Stimulated activated CD4-positive, alpha-beta T cell treated with anti-CD3 and anti-CD28 coated beads, Interleukin-1b, Interleukin-23, amount 100 ng/mL, for 4 hours (primary cell): ENCODE measurements around the gene SMTNL1.
A peak's percentile ranks its signal among the peaks of the same experiment; 100 is the strongest.
"Not testable (repeated sequence)": the region's sequence is repeated elsewhere in the genome, so short reads cannot be mapped to it uniquely, and the experiment has no call there.

Experiments used
- DNase-seq, 2 donors: peaks; one replicate each; pipeline ENCODE4 v3.0.0-alpha.2; 2020; ENCODE audit warnings: low read depth in 2 of 2

The SMTNL1 gene

DNA sequence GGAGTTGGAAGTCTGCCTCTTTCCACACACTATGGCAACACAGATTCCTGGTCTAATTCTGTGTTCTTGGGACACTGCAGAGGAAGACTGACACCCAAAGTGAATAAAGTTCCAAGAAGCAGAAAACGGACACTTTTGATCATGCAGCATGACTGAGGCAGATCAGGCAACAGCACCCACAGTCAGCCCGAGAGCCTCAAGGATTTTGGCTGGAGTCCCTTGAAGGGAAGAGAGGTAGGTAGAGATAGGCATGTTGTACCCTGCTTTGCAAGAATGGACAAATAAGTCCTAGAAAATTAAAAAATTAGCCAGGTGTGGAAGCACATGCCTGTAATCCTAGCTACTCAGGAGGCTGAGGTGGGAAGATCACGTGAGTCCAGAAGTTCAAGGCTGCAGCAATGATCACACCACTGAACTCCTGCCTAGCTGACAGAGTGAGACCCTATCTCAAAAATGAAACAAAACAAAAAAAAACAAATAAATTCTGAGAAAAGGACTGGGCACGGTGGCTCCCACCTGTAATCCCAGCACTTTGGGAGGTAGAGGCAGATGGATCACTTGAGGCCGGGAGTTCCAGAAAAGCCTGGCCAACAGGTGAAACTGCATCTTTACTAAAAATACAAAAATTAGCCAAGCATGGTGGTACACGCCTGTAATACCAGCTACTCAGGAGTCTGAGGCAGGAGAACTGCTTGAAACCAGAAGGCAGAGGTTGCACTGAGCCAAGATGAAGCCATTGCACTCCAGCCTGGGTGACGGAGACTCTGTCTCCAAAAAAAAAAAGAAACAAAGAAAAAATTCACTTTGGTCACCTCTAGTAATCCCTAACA is 28.8 kb upstream of the SMTNL1 start:
- no peak for DNase-seq

DNA sequence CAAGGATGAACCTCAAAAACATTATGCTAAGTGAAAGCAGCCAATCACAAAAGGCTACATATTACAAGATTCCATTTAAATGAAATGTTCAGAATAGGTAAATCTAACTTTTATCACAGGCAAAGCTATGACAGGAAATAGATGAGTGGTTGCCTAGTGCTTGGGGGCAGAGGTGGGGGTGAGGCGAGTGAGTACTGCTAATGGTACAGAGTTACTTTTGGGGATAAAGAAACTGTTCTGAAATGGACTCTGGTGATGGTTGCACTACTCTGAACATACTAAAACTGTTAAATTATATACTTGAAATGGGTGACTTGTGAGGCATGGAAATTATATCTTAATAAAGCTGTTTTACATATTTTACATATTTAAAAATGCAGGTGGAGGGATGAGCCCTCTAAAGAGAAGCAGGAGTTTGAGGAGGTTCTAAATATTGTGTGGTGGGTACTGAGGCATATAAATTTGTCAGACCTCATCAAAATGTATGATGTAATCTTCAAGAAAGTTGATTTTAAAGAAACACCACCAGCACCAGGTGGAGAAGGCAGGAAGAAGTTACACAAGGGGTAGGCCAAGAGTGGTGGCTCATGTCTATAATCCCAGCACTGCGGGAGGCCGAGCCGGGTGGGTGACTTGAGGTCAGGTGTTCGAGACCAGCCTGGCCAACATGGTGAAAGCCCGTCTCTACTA is 25.5 kb upstream of the SMTNL1 start:
- no peak for DNase-seq

DNA sequence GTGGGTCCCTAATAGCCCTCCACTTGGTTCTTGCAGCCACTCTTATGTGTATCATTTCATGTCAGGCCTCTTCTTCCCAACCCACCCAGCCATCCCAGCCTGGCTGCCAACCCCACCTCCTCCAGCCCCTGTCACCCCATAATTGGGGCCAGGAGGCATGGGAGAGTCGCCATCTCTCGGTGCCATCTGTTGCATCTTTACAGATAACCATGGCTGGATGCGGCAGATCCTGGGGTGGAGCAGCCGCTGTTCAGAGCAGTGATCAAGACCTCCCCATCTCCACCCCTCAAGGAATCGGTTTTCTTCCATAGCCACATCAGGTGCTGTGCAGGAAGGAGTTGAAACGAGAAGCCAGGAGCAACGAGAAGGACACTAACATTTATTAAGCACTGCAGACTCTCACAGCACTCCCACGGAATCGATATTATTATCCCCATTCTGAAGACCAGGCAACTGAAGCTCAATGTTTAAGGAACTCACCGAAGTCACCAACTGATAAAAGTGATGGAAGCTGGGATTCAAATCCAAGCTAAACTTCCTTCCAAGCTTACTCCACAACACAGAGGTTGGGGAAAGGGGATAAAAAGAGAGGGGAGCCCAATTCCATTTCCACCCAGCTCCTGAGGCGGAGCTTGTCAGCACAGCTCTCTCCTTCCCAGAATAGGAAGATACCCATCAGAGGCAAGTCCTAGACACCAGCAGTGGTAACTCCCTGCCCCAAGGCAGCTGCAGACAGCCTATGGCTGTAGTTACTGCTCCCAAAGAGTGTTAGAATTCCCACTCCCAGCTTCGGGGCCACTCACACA is 24.5 kb upstream of the SMTNL1 start:
- DNase-seq, result no peak

DNA sequence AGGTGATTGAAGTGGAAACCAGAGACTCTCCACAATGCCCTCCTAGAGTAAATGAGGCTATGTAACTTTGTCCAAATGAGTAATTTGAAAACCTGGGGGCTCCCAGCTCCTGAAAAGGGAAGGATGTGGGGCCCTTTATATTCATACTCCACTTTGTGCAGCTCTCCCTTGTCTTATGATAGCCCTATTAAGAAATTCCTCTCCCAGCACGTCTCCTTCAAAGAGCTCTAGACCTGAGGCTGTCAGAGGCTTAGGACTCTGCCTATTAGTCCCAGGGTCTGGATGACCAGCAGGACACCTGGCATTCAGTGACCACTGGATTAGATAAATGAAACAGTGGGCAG is 24.0 kb upstream of the SMTNL1 start:
- no peak for DNase-seq

DNA sequence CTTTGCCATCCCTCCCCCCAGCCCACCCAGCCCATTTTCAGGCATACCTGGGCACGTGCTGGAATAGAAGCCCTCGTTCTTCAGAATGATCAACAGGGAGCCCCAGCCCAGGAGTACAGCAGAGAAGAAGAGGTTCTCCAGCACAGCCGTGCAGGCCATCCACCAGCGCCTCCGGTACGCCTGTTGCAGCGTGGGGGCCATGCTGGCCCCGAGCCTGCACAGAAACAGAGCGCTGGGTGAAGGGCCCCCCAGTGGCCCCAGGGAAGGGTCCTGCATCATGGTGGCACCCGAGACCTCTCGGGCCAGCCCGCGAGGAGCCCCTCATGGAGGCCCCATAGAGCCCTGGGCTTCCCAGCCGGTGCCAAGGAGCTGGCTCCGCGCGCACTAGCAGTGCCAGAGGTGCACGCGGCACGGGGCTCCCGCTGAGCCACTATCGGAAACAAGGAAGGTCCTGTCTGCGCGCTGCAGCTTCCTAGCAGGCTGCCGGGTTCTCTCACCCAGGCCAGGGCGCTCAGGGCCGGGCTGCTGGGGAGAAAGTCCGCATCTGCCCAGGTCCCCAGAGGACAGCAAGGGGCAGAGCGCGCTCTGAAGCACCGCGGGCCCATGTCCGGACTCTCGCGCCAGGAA is 23.4 kb upstream of the SMTNL1 start:
- DNase-seq, result peak in 1 of 2 donors; percentile 32

DNA sequence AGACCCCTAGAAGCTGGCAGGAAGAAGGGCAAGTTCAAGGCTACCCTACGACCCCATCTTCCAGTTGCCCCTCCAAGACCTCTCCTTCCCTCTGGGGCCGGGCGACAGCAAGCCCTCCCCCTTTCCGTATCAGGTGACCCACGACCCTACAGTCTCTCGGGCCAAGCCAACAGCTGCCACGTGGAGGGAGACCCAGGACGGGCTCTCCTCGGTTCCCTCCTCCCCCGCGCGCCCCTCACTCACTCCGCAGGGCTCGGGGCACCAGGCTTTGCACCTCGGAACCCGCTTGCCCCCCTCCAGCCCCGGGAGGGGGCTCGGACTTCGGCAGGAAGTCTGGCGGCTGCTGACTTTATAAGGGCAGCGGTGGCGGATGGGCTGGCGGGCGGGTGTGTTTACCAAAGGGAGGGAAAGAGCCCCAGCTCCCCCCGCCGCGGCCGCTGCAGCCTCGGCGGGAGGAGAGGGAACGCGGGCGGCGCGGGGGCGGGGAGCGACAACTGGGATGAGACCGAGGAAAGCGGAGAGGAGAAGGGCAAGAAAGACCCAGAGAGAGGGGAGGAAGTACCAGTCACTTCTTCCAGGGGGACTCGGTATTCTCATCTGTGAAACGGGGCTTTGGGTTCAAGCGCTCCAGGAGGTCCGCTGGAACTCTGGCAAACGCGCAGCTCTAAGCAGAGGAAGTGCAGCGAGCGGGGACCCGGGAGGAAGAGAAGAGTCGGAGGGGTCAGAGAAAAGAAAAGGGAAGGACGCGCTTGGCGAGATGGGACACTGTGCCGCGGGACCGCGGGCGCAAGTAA is 22.7 kb upstream of the SMTNL1 start:
- peak; percentile 21 to 54 for DNase-seq

DNA sequence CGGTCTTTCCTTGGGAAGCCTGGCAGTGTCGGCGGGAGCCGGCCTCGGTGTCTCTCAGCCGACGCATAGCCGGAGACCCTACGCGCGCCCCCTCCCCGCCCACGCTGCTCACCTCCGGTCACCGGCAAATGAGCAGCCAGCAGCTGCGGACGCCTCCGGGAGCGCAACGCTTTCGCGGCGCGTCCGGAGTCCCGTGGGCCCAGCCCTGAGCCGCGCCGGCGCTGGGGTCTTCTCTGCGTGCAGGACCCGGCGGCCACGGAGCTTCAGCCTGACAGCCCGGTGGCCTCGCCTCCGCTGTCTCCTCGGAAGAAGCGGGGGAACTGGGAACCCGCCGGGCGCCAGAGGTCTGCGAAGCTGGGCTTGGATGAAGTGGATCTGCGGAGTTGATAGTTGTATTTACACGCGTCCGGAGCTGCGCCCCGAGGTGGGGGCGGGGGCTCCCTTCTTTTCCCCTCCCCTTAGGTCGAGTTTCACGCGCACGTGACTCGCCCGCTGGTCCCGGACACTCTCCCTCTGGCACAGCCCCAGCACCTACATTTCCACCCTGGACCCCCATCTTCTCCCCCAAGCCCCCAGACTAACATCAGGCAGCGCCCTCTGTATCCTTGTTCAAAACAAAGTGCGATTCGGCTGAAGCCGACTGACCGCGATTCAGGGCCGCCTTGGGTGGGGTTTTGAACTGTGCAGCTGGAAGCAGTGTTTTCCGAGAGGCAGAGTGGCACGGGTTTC is 21.9 kb upstream of the SMTNL1 start, which contains the start of gene SLC43A1:
SLC43A1 (minus strand) TSS at position 371 of the 729 bp plus-strand sequence. CDS start 1,591 bp downstream, outside the sequence.
- peak in 1 of 2 donors; percentile 39 for DNase-seq

DNA sequence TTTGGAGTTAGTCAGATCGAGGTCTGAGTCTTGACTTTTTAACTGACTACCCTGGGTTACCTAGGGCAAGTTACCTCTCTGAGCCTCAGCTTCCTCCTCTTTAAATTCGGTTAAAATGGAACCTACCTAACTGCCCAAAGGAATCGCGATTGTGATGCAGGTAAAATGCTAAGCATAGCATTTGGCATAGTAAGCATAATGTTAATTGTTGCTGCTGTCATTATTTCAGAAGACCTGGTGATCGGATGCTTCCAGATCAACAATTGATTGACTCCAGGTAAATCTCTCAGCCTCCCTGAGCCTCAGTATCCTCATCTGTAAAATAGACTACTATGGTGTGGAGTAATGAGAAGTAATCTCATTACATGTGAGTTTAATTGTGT is 21.3 kb upstream of the SMTNL1 start:
- DNase-seq, result no peak

DNA sequence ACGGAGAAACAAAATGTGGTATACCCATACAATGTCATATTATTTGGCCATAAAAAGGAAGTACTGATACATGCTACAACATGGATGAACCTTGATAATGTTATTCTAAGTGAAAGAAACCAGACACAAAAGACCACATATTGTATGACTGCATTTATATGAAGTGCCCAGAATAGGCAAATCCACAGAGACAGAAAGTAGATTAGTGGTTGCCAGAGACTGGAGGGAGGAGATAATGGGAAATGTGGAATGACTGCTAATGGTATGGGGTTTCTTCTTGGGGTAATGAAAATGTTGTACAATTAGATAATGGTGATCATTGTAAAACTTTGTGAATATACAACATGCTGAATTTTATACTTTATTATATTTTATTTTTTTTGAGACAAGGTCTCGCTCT is 16.3 kb upstream of the SMTNL1 start:
- no peak for DNase-seq

DNA sequence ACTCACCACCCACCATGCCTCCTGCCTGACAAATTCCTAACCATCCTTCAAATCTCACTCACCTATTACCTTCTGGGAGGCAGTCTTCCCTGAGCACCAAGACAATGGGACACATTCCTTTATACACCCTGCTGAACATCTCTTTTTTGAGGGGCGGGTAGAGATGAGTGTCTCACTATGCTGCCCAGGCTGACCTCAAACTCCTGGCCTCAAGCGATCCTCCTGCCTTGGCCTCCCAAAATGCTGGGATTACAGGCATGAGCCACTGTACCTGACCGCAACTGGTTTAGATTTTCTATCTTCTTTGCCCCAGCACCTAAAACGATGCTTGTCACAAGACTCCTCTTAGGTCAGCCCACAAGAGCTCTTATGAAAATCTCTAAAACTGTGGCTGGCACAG is 14.0 kb upstream of the SMTNL1 start:
- DNase-seq, result no peak

DNA sequence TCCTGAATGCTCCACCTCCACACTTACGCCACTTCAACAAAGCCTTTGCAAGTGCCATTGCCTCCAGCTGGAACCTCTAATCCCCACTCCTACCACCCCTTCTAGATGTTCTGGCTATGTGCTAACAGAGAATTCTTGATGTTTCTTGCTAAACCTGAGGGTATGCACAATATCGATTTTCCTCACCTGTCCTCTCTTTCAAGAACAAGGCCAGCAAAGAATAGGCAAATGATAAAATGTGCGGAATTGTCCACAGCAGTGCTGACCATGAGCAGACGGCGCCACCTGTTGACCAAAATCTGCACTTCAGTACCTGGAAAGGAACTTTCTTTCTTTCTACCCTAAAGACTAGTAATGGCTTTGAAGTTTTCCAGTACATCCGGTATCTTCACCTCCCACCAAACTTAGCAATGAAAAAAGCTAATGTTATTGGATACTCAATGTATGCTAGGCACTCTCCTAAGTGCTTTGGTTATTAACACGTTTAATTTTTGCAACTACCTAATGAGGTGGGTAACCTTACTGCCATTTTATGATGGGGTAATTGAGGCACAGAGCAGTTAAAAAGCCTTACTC is 10.3 kb upstream of the SMTNL1 start:
- peak; percentile 67 to 71 for DNase-seq

DNA sequence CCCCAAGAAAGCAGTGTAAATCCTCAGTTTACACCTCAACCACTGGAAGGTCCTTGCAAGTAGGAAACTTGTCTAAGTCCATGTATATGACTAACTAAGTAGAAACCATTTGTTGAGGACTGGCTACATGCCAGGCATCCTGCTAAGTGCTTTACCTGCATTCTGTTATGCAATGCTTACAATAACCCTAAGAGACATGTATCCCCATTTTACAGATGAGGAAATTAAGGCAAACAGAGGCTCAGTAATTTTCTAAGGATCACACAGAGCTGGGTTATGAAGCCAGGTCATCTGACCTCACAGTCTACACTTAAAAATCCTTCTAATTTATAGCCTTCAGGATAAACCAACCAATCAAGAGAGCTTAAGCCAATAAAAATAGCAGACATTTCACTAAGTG is 8.4 kb upstream of the SMTNL1 start:
- DNase-seq, result no peak

DNA sequence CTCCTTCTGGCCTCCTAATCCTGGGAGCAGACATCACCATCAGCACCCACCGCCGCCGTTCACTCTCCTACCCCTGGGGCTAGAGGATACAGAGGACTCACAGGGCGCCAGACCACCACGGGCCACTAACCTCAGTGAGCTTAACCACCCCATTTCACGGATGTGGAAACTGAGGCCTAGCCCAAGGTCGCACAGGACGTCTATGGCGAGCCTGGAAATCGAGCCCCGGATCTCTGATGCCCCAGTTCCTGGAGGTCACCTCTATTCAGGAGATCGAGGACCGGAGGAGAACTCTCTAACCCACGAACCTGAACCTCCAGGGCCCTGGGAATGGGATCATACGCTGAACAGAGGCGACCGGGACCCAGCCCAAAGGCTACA is 7.2 kb upstream of the SMTNL1 start:
- no peak for DNase-seq

DNA sequence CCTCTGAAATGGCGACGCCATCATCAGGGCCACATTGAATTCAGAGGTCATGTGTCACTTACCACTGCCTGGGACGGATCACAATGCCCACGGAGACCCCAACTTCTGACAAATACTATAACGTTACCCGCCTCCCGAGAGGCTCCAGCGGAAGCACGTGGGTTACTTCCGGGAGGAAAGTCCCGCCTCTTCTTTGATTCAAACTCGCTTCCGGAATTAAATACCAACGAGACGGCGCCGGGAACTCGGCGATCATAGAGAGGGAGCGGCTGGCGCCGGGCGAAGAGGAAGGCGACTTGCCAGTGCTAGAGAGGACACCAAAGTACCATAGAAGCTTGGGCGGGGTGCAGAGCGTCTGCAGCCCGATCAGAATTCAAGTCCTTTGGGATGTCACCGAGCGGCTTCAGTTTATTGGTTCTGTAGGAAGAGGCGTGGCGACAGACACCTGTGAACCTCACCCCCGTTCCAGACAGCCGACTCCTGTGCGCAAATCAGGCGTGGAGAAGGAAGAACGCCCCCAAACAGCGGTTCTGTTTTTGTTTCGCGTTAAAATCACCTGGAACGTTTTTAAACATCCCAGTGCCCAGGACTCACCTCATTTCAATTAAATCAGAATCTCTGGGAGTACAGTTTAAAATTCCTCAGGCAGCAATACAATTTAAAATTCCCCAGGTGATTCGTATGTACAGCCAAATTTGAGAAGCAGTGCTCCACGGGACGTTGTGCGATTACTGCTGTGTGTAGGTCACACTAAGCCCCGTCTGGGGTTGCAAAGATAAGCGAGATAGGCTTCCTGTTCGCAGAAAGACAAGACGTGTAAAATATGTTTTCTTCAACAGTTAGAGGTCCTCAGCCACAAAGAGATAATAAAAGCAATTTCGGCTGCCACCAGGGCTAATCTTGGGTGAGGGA is 6.5 kb upstream of the SMTNL1 start, which contains the start of gene TIMM10:
TIMM10 (minus strand) TSS at position 159 of the 912 bp plus-strand sequence. CDS start 565 bp downstream, outside the sequence.
- peak; percentile 80 to 89 for DNase-seq

DNA sequence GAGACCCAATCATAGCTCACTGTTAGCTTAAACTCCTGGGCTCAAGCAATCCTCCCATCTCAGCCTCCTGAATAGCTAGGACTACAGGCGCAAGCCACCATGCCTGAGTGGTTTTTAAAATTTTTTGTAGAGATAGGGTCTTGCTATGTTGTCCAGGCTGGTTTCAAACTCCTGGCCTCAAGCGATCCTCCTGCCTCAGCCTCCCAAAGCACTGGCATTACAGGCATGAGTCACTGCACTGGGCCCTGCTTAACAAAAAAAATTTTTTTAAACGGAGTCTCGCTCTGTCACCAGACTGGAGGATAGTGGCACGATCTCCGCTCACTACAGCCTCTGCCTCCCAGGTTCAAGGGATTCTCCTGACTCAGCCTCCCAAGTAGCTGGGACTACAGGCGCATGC is 2.9 kb upstream of the SMTNL1 start:
- not testable (repeated sequence) for DNase-seq

DNA sequence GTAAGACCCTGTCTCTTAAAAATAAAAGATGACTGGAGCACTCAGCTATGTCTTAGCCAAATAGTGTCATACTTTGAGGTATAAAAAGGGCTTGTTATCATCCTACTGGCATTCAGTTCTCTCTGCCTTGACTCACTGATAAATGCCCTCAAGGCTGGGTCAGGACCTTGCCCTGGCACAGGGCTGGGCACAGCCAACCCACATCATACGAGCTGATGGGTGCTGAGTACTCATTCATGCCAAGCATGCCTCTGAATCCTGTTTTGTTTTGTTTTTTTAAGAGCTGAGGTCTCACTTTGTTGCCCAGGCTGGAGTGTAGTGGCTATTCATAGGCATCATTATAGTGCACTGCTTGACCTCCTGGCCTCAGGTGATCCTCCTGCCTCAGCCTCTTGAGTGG is 1.9 kb downstream of the SMTNL1 start:
- DNase-seq, result no peak

DNA sequence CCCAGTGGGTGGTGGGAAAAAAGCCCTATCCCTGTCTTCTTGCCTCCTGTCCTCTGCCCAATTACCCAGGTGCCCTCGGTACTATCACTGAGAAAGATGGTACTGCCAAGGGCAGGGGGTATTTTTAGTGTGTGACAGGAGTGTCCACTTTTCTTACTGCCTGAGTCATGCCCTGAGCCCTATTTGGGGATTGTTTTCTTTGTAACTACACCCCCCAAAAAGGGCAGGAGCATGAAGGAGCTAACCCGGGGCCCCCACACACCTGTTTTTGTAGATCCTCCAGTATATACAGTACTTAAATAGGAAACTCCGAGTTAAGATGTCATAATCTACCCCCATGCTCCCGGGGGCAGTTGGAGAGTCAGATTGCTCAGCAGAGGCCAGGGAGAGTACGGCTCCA is 3.8 kb downstream of the SMTNL1 start:
- DNase-seq, result no peak

DNA sequence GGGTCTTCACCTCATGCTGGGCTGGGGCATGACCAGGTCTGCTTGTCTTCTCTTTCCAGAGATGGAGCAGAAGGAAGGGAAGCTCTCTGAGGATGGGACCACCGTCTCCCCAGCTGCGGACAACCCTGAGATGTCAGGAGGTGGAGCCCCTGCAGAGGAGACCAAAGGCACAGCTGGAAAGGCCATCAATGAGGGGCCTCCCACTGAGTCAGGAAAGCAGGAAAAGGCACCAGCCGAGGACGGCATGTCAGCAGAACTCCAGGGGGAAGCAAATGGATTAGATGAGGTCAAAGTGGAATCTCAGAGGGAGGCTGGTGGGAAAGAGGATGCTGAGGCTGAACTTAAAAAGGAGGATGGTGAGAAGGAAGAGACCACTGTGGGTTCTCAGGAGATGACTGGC is 5.2 kb downstream of the SMTNL1 start:
- no peak for DNase-seq

DNA sequence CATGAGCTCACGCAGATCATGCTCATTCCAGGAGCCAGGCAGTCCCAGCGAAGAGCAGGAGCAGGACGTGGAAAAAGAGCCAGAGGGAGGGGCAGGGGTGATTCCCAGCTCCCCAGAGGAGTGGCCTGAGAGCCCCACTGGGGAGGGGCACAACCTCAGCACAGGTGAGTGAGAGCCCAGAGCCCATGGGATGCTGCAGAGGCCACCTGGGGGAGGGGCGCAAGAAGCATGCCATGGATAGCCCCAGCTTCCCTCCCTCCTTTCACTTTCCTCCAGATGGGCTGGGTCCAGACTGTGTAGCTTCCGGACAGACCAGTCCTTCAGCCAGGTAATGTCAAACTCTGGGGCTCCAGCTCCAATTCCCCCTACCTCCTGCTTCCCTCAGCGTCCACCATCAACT is 6.2 kb downstream of the SMTNL1 start:
- DNase-seq, result no peak
